HepG2 (cell line): ENCODE results near the gene PRRT1B. TPM values are rescaled to one million over a fixed set of nuclear protein-coding genes. Genes with fewer than 3 reads are reported as not detected.

Experiments used
- ATAC-seq: fragments of 200-7000 bp; cut with Tn5 transposase; 3 replicates; pipeline ENCODE4 v1.9.1; 2020; ENCODE audit warnings: mild to moderate bottlenecking, moderate library complexity
- BruUV-seq: library from RNA; stranded (reverse); fragments of 400-500 nt; replicated peaks from 2 replicates; lab custom pipeline; 2021; lab: Mats Ljungman, UMichigan
- CTCF ChIA-PET: fragments of 300-600 bp; formaldehyde crosslinking; extraction: SDS; loops from one replicate; lab custom pipeline; 2021; ENCODE audit warnings: low total read pairs, inconsistent platforms, low intra/inter-chr PET ratio; lab: Yijun Ruan, JAX
- POLR2A ChIA-PET: fragments of 350-600 bp; sonication (Branson Sonifier 250); formaldehyde crosslinking; loops from one replicate; lab custom pipeline; 2020; ENCODE audit warnings: antibody characterized with exemption, inconsistent platforms; lab: Yijun Ruan, JAX
- DNase-seq: peaks from one replicate; pipeline ENCODE4 v3.0.0-alpha.2; 2015; ENCODE audit warnings: low spot score
- FAIRE-seq: peaks from 3 replicates; lab custom pipeline; 2011; peaks lifted over from hg19 to GRCh38; lab: Jason Lieb, UNC
- H2AFZ ChIP-seq: one replicate; pipeline ENCODE4 v1.6.1; 2011; ENCODE audit warnings: low read length, inconsistent platforms
- H3K27ac ChIP-seq: fragments of 300-600 bp; 3 replicates; pipeline ENCODE4 v1.8.0; 2011; ENCODE audit warnings: mixed run types, mild to moderate bottlenecking, mixed read lengths, low read length, inconsistent platforms; ENCODE audit not compliant: insufficient read depth; ENCODE audit errors: extremely low read length
- H3K27me3 ChIP-seq, 2 experiments: fragments of 200-600 bp in 1 of 2; 2 replicates in 1 of 2; 3 replicates in 1 of 2; pipeline versions ENCODE4 v1.6.0 to v1.8.0; 2011; ENCODE audit warnings: low read length in 2 of 2, mild to moderate bottlenecking in 2 of 2, moderate library complexity in 2 of 2, inconsistent platforms in 1 of 2; ENCODE audit not compliant: insufficient read depth in 2 of 2, control insufficient read depth in 1 of 2
- H3K36me3 ChIP-seq, 2 experiments: fragments of 200-600 bp in 1 of 2; replicated peaks in 1 of 2; 2 replicates in 1 of 2; 3 replicates in 1 of 2; pipeline versions ENCODE4 v1.5.1 to v1.8.0; 2011; ENCODE audit warnings: low read length in 2 of 2, inconsistent platforms in 1 of 2; ENCODE audit not compliant: insufficient read depth in 2 of 2, control insufficient read depth in 1 of 2
- H3K4me1 ChIP-seq: 2 replicates; pipeline ENCODE4 v1.5.1; 2012; ENCODE audit warnings: low read length, inconsistent platforms; ENCODE audit not compliant: insufficient read depth
- H3K4me2 ChIP-seq: 2 replicates; pipeline ENCODE4 v1.6.0; 2011; ENCODE audit warnings: low read depth, low read length, inconsistent platforms
- H3K4me3 ChIP-seq, 3 experiments: fragments of 200-600 bp in 1 of 3; sonication (generic), shearing (Covaris generic) in 1 of 3; replicated peaks in 1 of 3; 2 replicates each; pipeline ENCODE4 v1.5.1; 2011 to 2016; ENCODE audit warnings: low read length in 3 of 3, inconsistent platforms in 2 of 3, low read depth in 2 of 3, mild to moderate bottlenecking in 2 of 3, control low read depth in 1 of 3, mixed read lengths in 1 of 3; ENCODE audit not compliant: insufficient read depth in 1 of 3
- H3K79me2 ChIP-seq: one replicate; pipeline ENCODE4 v1.6.1; 2011; ENCODE audit warnings: low read length, inconsistent platforms; ENCODE audit not compliant: insufficient read depth
- H3K9ac ChIP-seq: 2 replicates; pipeline ENCODE4 v1.6.0; 2011; ENCODE audit warnings: mild to moderate bottlenecking, low read depth, low read length, inconsistent platforms; ENCODE audit not compliant: insufficient read depth
- H3K9me3 ChIP-seq: 2 replicates; pipeline ENCODE4 v1.5.1; 2012; ENCODE audit warnings: mild to moderate bottlenecking, low read length
- H4K20me1 ChIP-seq: 2 replicates; pipeline ENCODE4 v1.6.0; 2011; ENCODE audit warnings: inconsistent platforms, mild to moderate bottlenecking, low read length, moderate library complexity; ENCODE audit not compliant: insufficient read depth
- GLI4 ChIP-seq: sonication (generic); formaldehyde crosslinking; IDR thresholded peaks from 2 replicates; pipeline ENCODE4 v1.5.1; 2020; ENCODE audit warnings: missing genetic modification reagents, mild to moderate bottlenecking, moderate library complexity, borderline replicate concordance
- MYC ChIP-seq: sonication (generic); formaldehyde crosslinking; IDR thresholded peaks from 2 replicates; pipeline ENCODE4 v1.9.0; 2021; ENCODE audit warnings: missing genetic modification reagents, borderline replicate concordance
- NFATC3 ChIP-seq: sonication (generic); formaldehyde crosslinking; IDR thresholded peaks from 2 replicates; pipeline ENCODE4 v1.5.1; 2020; ENCODE audit warnings: mild to moderate bottlenecking, missing genetic modification reagents
- RBAK ChIP-seq: sonication (generic); formaldehyde crosslinking; IDR thresholded peaks from 2 replicates; pipeline ENCODE4 v1.5.1; 2020; ENCODE audit warnings: mild to moderate bottlenecking, missing genetic modification reagents
- STAG1 ChIP-seq: sonication (generic); formaldehyde crosslinking; IDR thresholded peaks from 2 replicates; pipeline ENCODE4 v1.4.0; 2020; ENCODE audit warnings: missing genetic modification reagents
- TEAD2 ChIP-seq: sonication (generic); formaldehyde crosslinking; IDR thresholded peaks from 2 replicates; pipeline ENCODE4 v1.9.0; 2021; ENCODE audit warnings: missing genetic modification reagents
- ZFX ChIP-seq: sonication (generic); formaldehyde crosslinking; IDR thresholded peaks from 2 replicates; pipeline ENCODE4 v1.4.0; 2020; ENCODE audit warnings: mild to moderate bottlenecking, low read depth, missing genetic modification reagents, moderate library complexity
- ZNF572 ChIP-seq: sonication (generic); formaldehyde crosslinking; IDR thresholded peaks from 2 replicates; pipeline ENCODE4 v1.5.1; 2020; ENCODE audit warnings: mild to moderate bottlenecking, missing genetic modification reagents
- ZNF83 ChIP-seq: sonication (generic); formaldehyde crosslinking; IDR thresholded peaks from 2 replicates; pipeline ENCODE4 v1.4.0; 2020; ENCODE audit warnings: missing genetic modification reagents, mild to moderate bottlenecking, borderline replicate concordance
- WGBS: methylation state at CpG from one replicate; pipeline ENCODE4 v1.1.6; 2017; ENCODE audit warnings: low lambda C conversion rate; 5-methylcytosine and 5-hydroxymethylcytosine counted together
- in situ Hi-C: cut with HindIII; loops from 2 replicates; pipeline ENCODE4 v1.10.0; 2017; ENCODE audit warnings: low pct_unique_long_range_greater_than_20kb; ENCODE audit not compliant: extremely low pct_ligation_motif_present
- intact Hi-C: fragments of 100-400 bp; cut with micrococcal nuclease; formaldehyde crosslinking; loops from one replicate; pipeline ENCODE4 v1.10.0; 2022; ENCODE audit not compliant: unreplicated experiment
- polyA plus RNA-seq, 8 experiments: library from polyadenylated mRNA; depleted of rRNA in 3 of 8; stranded (reverse) in 7 of 8; unstranded in 1 of 8; fragments of >200 nt; fragmentation: Illumina TruSeq in 4 of 8; extraction: Trizol in 4 of 8; gene quantifications; 2 replicates each; pipeline versions ENCODE4 v1.2.1 to v1.2.3, GENCODE V29; 2011 to 2016; ENCODE audit warnings: low read depth in 4 of 8, missing spikeins in 1 of 8, mixed read lengths in 1 of 8; ENCODE audit not compliant: insufficient read depth in 1 of 8
- total RNA-seq, 5 experiments: library from RNA; depleted of rRNA; stranded (reverse); fragments of >200 nt; fragmentation: Illumina TruSeq; extraction: Trizol; gene quantifications; 2 replicates each; pipeline ENCODE4 v1.2.3, GENCODE V29; 2016; ENCODE audit warnings: low read depth in 1 of 5
- TF ChIP-seq, protein P1 (sequence below): sonication (generic); formaldehyde crosslinking; IDR thresholded peaks from 2 replicates; pipeline ENCODE4 v1.5.0; 2020; ENCODE audit warnings: missing genetic modification reagents, mild to moderate bottlenecking, borderline replicate concordance
- TF ChIP-seq, protein P2 (sequence below): sonication (generic); formaldehyde crosslinking; IDR thresholded peaks from 2 replicates; pipeline ENCODE4 v1.4.0; 2020; ENCODE audit warnings: missing genetic modification reagents
- TF ChIP-seq, protein P3 (sequence below): sonication (generic); formaldehyde crosslinking; IDR thresholded peaks from 2 replicates; pipeline ENCODE4 v1.8.0; 2022; ENCODE audit warnings: missing genetic modification reagents, mild to moderate bottlenecking, moderate library complexity, borderline replicate concordance
- TF ChIP-seq, protein P4 (sequence below): sonication (generic); formaldehyde crosslinking; IDR thresholded peaks from 2 replicates; pipeline ENCODE4 v1.4.0; 2020; ENCODE audit warnings: mild to moderate bottlenecking, missing genetic modification reagents
- TF ChIP-seq, protein P5 (sequence below): sonication (generic); formaldehyde crosslinking; IDR thresholded peaks from 2 replicates; pipeline ENCODE4 v1.5.0; 2020; ENCODE audit warnings: missing genetic modification reagents
- TF ChIP-seq, protein P6 (sequence below): sonication (generic); formaldehyde crosslinking; IDR thresholded peaks from 2 replicates; pipeline ENCODE4 v1.5.0; 2020; ENCODE audit warnings: mild to moderate bottlenecking, missing genetic modification reagents, moderate library complexity

The PRRT1B gene
- total and polyA plus RNA-seq, 2 of the 13 experiments (the other 11 are each of a cell fraction or from before 2014, with no cell fraction given), result not detected

DNA sequence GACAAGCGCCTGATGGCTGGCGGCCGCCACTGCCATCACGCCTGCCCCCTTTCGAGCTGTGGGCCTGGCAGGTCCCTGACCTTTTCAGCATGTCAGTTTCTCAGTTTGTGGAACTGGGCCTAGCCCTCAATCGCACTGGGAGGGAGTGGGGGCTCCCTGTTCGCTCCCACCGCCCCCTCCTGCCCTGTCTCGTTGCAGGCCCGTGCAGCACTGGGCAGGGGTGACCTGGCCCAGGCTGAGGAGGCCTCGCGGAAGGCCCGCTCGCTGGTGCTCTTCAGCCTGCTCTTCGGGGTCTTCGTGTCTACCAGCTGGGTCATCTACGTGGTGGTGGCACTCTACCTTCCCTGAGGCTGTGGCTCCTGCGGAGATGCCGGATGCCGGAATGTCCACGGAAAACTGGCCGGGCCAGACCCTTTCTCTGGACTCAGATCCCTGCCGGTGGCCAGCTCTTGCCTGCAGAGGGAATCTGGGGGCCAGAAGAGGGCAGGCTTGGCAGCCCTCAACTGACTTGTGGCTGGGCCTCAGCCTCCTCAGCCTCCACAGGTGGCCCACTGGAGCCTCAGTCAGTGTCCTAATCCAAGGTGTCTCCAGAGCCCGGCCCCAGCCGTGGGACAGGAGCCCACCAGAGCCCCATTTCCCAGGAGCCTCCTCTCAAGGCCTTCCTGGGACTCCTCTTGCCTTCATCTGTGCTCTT lies 12.7 kb downstream of the PRRT1B start:
- no CpG with 5 or more reads among the region's 25 CpGs for WGBS
- Histone ChIP-seq H3K4me1 (peaks cover 5% of the 10 kb centered on the region; the same call in 1 of the 2 replicates), H3K27ac (no peak overlapping the region), H3K4me3 (no peak overlapping the region), H3K4me2 (no peak overlapping the region), H4K20me1 (no peaks in the 10 kb centered on the region), H3K36me3 (no peaks in the 10 kb centered on the region), H3K9ac (no peak overlapping the region), H3K27me3 (peaks cover 2 to 30% of the 10 kb centered on the region in 2 experiments; a peak in 3 of 5 replicates), H3K79me2 (no peaks in the 10 kb centered on the region), H2AFZ (no peak overlapping the region), H3K9me3 (no peaks in the 10 kb centered on the region)
- FAIRE-seq, result no peak
- intact Hi-C loops, result no loop called here
- CTCF ChIA-PET, result no interaction called here
- peak; percentile 70 for ATAC-seq
- in situ Hi-C loops, result no loop called here
- POLR2A ChIA-PET, result no interaction called here
- no peak for DNase-seq
- no TSS peak for BruUV-seq
- TF ChIP-seq, protein P1, sequence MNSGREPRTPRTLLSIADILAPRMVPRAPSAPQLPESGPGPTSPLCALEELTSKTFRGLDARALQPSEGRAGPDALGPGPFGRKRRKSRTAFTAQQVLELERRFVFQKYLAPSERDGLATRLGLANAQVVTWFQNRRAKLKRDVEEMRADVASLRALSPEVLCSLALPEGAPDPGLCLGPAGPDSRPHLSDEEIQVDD (CRISPR knock-in tag), result no peak
- TF ChIP-seq, protein P2, sequence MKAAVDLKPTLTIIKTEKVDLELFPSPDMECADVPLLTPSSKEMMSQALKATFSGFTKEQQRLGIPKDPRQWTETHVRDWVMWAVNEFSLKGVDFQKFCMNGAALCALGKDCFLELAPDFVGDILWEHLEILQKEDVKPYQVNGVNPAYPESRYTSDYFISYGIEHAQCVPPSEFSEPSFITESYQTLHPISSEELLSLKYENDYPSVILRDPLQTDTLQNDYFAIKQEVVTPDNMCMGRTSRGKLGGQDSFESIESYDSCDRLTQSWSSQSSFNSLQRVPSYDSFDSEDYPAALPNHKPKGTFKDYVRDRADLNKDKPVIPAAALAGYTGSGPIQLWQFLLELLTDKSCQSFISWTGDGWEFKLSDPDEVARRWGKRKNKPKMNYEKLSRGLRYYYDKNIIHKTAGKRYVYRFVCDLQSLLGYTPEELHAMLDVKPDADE (CRISPR knock-in tag), result no peak
- no peak for TF ChIP-seq ZNF83 (CRISPR knock-in tag)
- TF ChIP-seq GLI4, result no peak
- TF ChIP-seq, protein P3, sequence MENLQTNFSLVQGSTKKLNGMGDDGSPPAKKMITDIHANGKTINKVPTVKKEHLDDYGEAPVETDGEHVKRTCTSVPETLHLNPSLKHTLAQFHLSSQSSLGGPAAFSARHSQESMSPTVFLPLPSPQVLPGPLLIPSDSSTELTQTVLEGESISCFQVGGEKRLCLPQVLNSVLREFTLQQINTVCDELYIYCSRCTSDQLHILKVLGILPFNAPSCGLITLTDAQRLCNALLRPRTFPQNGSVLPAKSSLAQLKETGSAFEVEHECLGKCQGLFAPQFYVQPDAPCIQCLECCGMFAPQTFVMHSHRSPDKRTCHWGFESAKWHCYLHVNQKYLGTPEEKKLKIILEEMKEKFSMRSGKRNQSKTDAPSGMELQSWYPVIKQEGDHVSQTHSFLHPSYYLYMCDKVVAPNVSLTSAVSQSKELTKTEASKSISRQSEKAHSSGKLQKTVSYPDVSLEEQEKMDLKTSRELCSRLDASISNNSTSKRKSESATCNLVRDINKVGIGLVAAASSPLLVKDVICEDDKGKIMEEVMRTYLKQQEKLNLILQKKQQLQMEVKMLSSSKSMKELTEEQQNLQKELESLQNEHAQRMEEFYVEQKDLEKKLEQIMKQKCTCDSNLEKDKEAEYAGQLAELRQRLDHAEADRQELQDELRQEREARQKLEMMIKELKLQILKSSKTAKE (CRISPR knock-in tag), result no peak
- TF ChIP-seq ZNF572, result no peak
- 0 out of 2 replicates have a peak, but pooled peaks have one; percentile 13 for TF ChIP-seq ZFX
- TF ChIP-seq NFATC3, result no peak
- TF ChIP-seq MYC (CRISPR knock-in tag), result no peak
- TF ChIP-seq, protein P4, sequence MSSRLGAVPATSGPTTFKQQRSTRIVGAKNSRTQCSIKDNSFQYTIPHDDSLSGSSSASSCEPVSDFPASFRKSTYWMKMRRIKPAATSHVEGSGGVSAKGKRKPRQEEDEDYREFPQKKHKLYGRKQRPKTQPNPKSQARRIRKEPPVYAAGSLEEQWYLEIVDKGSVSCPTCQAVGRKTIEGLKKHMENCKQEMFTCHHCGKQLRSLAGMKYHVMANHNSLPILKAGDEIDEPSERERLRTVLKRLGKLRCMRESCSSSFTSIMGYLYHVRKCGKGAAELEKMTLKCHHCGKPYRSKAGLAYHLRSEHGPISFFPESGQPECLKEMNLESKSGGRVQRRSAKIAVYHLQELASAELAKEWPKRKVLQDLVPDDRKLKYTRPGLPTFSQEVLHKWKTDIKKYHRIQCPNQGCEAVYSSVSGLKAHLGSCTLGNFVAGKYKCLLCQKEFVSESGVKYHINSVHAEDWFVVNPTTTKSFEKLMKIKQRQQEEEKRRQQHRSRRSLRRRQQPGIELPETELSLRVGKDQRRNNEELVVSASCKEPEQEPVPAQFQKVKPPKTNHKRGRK (CRISPR knock-in tag), result no peak
- TF ChIP-seq, protein P5, sequence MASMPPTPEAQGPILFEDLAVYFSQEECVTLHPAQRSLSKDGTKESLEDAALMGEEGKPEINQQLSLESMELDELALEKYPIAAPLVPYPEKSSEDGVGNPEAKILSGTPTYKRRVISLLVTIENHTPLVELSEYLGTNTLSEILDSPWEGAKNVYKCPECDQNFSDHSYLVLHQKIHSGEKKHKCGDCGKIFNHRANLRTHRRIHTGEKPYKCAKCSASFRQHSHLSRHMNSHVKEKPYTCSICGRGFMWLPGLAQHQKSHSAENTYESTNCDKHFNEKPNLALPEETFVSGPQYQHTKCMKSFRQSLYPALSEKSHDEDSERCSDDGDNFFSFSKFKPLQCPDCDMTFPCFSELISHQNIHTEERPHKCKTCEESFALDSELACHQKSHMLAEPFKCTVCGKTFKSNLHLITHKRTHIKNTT (CRISPR knock-in tag), result no peak
- TF ChIP-seq, protein P6, sequence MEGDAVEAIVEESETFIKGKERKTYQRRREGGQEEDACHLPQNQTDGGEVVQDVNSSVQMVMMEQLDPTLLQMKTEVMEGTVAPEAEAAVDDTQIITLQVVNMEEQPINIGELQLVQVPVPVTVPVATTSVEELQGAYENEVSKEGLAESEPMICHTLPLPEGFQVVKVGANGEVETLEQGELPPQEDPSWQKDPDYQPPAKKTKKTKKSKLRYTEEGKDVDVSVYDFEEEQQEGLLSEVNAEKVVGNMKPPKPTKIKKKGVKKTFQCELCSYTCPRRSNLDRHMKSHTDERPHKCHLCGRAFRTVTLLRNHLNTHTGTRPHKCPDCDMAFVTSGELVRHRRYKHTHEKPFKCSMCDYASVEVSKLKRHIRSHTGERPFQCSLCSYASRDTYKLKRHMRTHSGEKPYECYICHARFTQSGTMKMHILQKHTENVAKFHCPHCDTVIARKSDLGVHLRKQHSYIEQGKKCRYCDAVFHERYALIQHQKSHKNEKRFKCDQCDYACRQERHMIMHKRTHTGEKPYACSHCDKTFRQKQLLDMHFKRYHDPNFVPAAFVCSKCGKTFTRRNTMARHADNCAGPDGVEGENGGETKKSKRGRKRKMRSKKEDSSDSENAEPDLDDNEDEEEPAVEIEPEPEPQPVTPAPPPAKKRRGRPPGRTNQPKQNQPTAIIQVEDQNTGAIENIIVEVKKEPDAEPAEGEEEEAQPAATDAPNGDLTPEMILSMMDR (CRISPR knock-in tag), result peak; percentile 55
- TF ChIP-seq RBAK (CRISPR knock-in tag), result no peak
- TF ChIP-seq STAG1 (CRISPR knock-in tag), result peak; percentile 55
- no peak for TF ChIP-seq TEAD2
